ENCODE results near the gene NBL1.

NBL1 gene

DNA sequence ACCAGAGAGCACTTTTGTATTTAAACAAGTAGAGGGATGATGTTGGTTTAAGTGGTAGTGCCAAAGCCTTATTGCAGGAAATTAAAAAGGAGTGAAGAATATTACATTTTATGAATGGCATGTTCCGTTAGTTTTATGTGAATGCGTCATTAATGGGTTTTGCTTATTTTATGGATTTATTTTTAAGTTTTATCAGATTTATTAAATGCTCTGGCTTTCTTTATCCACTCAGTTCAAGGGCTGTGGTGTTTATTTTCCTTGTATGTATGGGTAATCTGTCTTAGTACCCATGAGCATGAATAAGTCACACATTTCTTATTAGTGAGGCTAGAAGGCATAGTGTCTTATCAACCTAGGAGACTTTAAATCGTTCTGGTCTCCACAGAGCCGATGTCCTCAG is 41.6 kb upstream of the NBL1 start:
- in situ Hi-C loops (cut with MboI; ENCODE audit: low sequenced_read_pairs, unreplicated experiment) = no loop called here
- TF ChIP-seq, protein P1, sequence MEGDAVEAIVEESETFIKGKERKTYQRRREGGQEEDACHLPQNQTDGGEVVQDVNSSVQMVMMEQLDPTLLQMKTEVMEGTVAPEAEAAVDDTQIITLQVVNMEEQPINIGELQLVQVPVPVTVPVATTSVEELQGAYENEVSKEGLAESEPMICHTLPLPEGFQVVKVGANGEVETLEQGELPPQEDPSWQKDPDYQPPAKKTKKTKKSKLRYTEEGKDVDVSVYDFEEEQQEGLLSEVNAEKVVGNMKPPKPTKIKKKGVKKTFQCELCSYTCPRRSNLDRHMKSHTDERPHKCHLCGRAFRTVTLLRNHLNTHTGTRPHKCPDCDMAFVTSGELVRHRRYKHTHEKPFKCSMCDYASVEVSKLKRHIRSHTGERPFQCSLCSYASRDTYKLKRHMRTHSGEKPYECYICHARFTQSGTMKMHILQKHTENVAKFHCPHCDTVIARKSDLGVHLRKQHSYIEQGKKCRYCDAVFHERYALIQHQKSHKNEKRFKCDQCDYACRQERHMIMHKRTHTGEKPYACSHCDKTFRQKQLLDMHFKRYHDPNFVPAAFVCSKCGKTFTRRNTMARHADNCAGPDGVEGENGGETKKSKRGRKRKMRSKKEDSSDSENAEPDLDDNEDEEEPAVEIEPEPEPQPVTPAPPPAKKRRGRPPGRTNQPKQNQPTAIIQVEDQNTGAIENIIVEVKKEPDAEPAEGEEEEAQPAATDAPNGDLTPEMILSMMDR (IDR thresholded peaks at IDR 0.05; ENCODE audit: borderline replicate concordance, control extremely low read depth, extremely low read depth, insufficient read depth, missing control alignments) = no peak
- no peak for DNase-seq (ENCODE audit: low spot score)

DNA sequence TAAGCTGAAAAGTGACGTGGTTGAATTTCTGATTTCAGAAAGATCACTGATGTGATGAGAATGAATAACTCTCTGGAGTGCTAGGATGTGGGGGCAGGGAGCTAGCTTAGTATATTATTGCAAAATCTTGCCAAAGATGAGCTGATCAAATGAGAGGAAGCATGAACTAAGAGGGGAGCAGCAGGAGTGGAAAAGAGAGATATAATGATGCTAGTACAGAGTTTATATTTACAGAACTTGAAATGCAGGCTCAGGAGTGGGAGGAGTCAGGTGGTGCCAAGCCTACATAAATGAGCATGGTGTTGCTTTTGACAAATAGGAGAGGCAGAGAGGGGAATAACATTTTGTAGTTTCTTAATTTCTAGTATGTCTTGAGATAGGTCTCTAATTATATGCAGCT is 38.1 kb upstream of the NBL1 start:
- TF ChIP-seq, protein P1 (IDR thresholded peaks at IDR 0.05; ENCODE audit: borderline replicate concordance, control extremely low read depth, extremely low read depth, insufficient read depth, missing control alignments) = no peak
- no peak for DNase-seq (ENCODE audit: low spot score)
- in situ Hi-C loops (cut with MboI; ENCODE audit: low sequenced_read_pairs, unreplicated experiment) = no loop called here

DNA sequence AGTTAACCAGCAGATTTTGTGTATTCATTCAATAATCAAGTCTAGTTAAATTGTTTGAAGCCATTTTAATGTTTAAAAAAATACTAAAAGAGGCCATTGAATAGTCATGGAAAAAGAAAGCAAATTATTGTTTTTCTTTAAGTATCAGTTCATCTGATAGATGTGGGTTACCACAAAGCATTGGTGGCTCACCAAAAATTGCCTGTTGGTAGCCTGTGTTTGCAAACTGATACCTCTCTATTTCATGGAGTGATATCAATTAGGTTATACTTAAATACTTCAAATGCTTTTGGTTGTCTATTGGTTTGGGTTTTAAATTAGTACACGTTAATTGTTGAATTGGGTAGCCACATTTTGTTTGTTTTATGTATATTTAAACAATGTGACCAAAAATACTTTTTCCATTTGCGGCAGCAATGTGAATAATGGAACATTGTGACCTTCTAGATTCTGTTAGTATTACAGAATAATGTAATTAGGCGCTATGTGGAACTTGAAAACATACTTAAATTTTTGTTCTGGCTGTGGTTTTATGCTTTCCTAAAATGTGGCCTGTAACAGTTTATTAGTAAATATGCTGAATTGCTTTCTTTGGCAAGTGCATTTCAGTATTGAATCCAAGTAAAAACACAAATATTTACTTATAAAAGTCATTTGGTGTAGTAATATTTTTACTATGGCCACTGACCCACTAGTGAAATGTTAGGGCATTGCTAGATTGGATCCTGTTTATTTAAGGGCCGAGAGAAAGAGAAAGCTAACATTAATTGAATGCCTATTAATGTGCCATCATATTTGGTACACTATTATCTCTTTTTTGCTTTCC is 37.1 kb upstream of the NBL1 start:
- no peak for DNase-seq (ENCODE audit: low spot score)
- TF ChIP-seq, protein P1 (IDR thresholded peaks at IDR 0.05; ENCODE audit: borderline replicate concordance, control extremely low read depth, extremely low read depth, insufficient read depth, missing control alignments) = no peak
- in situ Hi-C loops (cut with MboI; ENCODE audit: low sequenced_read_pairs, unreplicated experiment) = no loop called here

DNA sequence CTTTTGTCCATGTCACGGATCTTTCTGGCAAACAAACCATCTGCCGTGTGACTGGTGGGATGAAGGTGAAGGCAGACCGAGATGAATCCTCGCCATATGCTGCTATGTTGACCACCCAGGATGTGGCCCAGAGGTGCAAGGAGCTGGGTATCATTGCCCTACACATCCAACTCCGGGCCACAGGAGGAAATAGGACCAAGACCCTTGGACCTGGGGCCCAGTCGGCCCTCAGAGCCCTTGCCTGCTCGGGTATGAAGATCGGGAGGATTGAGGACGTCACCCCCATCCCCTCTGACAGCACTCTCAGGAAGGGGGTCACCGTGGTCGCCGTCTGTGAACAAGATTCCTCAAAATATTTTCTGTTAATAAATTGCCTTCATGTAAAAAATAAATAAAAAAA is 35.9 kb upstream of the NBL1 start:
- no peak for DNase-seq (ENCODE audit: low spot score)
- in situ Hi-C loops (cut with MboI; ENCODE audit: low sequenced_read_pairs, unreplicated experiment) = no loop called here

DNA sequence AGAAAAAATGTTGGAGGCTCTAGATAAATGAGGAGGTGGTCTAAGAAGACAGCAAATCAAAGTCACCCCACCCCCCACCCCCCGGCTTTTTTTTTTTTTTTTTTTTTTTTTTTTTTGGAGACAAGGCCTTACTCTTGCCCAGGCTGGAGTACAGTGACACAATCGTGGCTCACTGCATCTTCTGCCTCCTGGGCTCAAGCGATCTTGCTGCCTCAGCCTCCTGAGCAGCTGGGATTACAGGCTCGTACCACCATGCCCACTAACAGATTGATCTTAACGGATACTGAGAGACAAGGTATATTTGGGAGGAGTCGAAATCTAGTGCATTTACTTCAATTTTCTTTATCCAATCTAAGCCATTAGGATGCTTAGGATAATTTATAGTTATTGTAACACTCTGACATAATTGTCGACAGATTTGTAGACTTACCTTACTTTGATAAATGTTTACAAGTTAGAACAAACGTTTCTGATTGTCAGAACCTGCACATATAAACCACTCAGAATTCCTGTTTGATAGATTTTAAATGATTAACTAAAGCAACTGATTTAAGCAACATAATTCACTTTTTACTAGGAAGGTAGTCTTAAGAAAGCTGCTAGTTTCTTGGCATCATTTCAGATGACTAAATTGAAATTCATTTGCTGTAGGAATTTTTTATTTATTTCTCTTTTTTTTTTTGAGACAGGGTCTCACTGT is 33.7 kb upstream of the NBL1 start:
- DNase-seq (ENCODE audit: low spot score) = no peak
- in situ Hi-C loops (cut with MboI; ENCODE audit: low sequenced_read_pairs, unreplicated experiment) = no loop called here
- TF ChIP-seq, protein P1 (IDR thresholded peaks at IDR 0.05; ENCODE audit: borderline replicate concordance, control extremely low read depth, extremely low read depth, insufficient read depth, missing control alignments) = no peak

More for the DNA sequence above, 35.9 kb upstream of the NBL1 start:
- TF ChIP-seq, protein P1 (IDR thresholded peaks at IDR 0.05; ENCODE audit: borderline replicate concordance, control extremely low read depth, extremely low read depth, insufficient read depth, missing control alignments) = no peak

DNA sequence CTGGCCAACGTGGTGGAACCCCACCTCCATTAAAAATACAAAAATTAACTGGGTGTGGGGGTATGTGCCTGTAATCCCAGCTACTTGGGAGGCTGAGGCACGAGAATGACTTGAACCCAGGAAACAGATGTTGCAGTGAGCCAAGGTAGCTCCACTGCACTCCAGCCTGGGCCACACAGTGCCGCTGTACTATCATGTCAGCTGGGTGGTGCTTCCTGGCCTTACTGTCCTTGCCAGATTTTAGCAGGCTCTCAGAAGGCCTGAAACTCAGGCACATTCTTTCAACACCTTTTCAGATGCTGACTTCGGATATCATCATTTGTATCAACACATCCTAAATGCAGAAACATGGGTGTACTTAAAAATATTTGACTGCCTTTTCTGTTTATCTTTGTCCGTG is 31.6 kb upstream of the NBL1 start:
- in situ Hi-C loops (cut with MboI; ENCODE audit: low sequenced_read_pairs, unreplicated experiment) = no loop called here
- DNase-seq (ENCODE audit: low spot score) = no peak
- TF ChIP-seq, protein P1 (IDR thresholded peaks at IDR 0.05; ENCODE audit: borderline replicate concordance, control extremely low read depth, extremely low read depth, insufficient read depth, missing control alignments) = no peak

Measured in GM13976 (cell line).